Measurements from ENCODE around the gene MYL6B. TPM values are rescaled to one million over a fixed set of nuclear protein-coding genes. Genes with fewer than 3 reads are reported as not detected.

Gene MYL6B
- polyA plus RNA-seq, 1 experiment: 75.4 TPM

Other genes starting within 250 kb of the MYL6B start
- 37.1 and 37.8 TPM in 2 replicates for gene PYM1, start 224.7 kb upstream of the MYL6B start, polyA plus RNA-seq (2011; rRNA removed)
- 53.0 and 56.2 TPM in 2 replicates for gene DGKA, start 221.4 kb upstream of the MYL6B start, polyA plus RNA-seq (2011; rRNA removed)
- 1.2 and 1.8 TPM in 2 replicates for gene PMEL, start 186.5 kb upstream of the MYL6B start, polyA plus RNA-seq (2011; rRNA removed)
- 56.6 and 75.2 TPM in 2 replicates for gene CDK2, start 185.8 kb upstream of the MYL6B start, polyA plus RNA-seq (2011; rRNA removed)
- 117 and 130 TPM in 2 replicates for gene RAB5B, start 178.5 kb upstream of the MYL6B start, polyA plus RNA-seq (2011; rRNA removed)
- 14.4 and 22.3 TPM in 2 replicates for gene SUOX, start 155.3 kb upstream of the MYL6B start, polyA plus RNA-seq (2011; rRNA removed)
- 1.9 and 2.9 TPM in 2 replicates for gene IKZF4, start 131.5 kb upstream of the MYL6B start, polyA plus RNA-seq (2011; rRNA removed)
- 635 and 868 TPM in 2 replicates for gene RPS26, start 110.7 kb upstream of the MYL6B start, polyA plus RNA-seq (2011; rRNA removed)
- 4.7 and 6.0 TPM in 2 replicates for gene ERBB3, start 72.4 kb upstream of the MYL6B start, polyA plus RNA-seq (2011; rRNA removed)
- 134 and 215 TPM in 2 replicates for gene PA2G4, start 48.0 kb upstream of the MYL6B start, polyA plus RNA-seq (2011; rRNA removed)
- gene RPL41, start 36.0 kb upstream of the MYL6B start, polyA plus RNA-seq (2011; rRNA removed): 5,645 and 7,867 TPM in 2 replicates
- gene ZC3H10, start 34.3 kb upstream of the MYL6B start, polyA plus RNA-seq (2011; rRNA removed): 1.4 and 1.6 TPM in 2 replicates
- 180 and 264 TPM in 2 replicates for gene ESYT1, start 24.3 kb upstream of the MYL6B start, polyA plus RNA-seq (2011; rRNA removed)
- 5,667 and 6,879 TPM in 2 replicates for gene MYL6, start 5.8 kb downstream of the MYL6B start, polyA plus RNA-seq (2011; rRNA removed)
- 60.7 and 72.6 TPM in 2 replicates for gene SMARCC2, start 36.9 kb downstream of the MYL6B start, polyA plus RNA-seq (2011; rRNA removed)
- gene RNF41, start 69.3 kb downstream of the MYL6B start, polyA plus RNA-seq (2011; rRNA removed): 212 and 338 TPM in 2 replicates
- 47.5 and 52.0 TPM in 2 replicates for gene NABP2, start 71.8 kb downstream of the MYL6B start, polyA plus RNA-seq (2011; rRNA removed)
- not detected in 2 replicates for gene SLC39A5, start 77.5 kb downstream of the MYL6B start, polyA plus RNA-seq (2011; rRNA removed)
- 21.0 and 26.8 TPM in 2 replicates for gene ANKRD52, start 105.8 kb downstream of the MYL6B start, polyA plus RNA-seq (2011; rRNA removed)
- 13.7 and 14.1 TPM in 2 replicates for gene COQ10A, start 114.4 kb downstream of the MYL6B start, polyA plus RNA-seq (2011; rRNA removed)
- gene CS, start 147.7 kb downstream of the MYL6B start, polyA plus RNA-seq (2011; rRNA removed): 117 and 150 TPM in 2 replicates
- gene CNPY2, start 163.4 kb downstream of the MYL6B start, polyA plus RNA-seq (2011; rRNA removed): 179 and 239 TPM in 2 replicates
- 27.2 and 32.3 TPM in 2 replicates for gene PAN2, start 181.4 kb downstream of the MYL6B start, polyA plus RNA-seq (2011; rRNA removed)
- 0.12 TPM in 1 of 2 replicates, not detected in the other for gene IL23A, start 186.3 kb downstream of the MYL6B start, polyA plus RNA-seq (2011; rRNA removed)
- gene STAT2, start 207.5 kb downstream of the MYL6B start, polyA plus RNA-seq (2011; rRNA removed): 154 TPM in 2 replicates
- not detected in 2 replicates for gene APOF, start 210.3 kb downstream of the MYL6B start, polyA plus RNA-seq (2011; rRNA removed)

All from BJ (cell line).